Measurements from ENCODE around the gene CD81.
A peak's percentile ranks its signal among the peaks of the same experiment; 100 is the strongest.

Gene CD81

DNA sequence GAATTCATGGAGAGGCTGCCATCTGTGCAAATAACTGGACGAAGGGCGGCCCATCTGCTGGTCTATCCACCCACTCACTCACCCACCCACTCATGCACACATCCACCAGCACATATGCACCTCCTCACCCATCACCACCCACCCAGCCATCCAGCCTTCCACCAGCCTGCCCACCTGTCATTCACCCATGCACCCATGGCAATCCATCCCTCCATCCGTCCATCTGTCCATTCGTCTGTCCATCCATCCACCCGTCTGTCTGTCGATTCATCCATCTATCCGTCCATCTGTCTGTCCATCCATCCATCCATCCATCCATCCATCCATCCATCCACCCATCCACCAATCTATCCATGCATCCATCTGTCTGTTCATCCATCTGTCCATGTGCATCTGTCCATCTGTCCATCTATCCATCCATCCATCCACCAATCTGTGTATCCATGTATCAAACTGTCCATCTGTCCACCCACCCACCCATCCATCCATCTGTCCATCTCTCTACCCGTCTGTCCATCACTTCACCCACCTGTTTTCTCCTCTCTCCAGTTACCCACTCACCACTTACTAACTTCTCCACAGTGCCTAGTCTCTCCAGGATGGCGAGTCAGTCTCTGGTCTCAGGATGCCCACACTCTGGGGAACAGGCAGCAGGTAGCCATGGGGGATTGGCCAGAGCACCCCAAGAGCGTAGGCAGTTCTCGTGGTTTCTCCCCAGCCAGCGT is 58.3 kb downstream of the CD81 start:
- H3K27me3 ChIP-seq (ENCODE audit: control insufficient read depth, insufficient read depth, low read length) = peaks cover 8% of the 10 kb centered on the region
- H3K4me1 ChIP-seq (ENCODE audit: control insufficient read depth, insufficient read depth, low read length) = no peaks in the 10 kb centered on the region
- no peak overlapping the region for H3K4me3 ChIP-seq (ENCODE audit: low read length)
- H3K9me3 ChIP-seq (ENCODE audit: control insufficient read depth, low read length) = no peaks in the 10 kb centered on the region
- no peak overlapping the region for H3K9ac ChIP-seq (ENCODE audit: low read length)
- H3K36me3 ChIP-seq (ENCODE audit: control insufficient read depth, insufficient read depth, low read length) = no peaks in the 10 kb centered on the region

DNA sequence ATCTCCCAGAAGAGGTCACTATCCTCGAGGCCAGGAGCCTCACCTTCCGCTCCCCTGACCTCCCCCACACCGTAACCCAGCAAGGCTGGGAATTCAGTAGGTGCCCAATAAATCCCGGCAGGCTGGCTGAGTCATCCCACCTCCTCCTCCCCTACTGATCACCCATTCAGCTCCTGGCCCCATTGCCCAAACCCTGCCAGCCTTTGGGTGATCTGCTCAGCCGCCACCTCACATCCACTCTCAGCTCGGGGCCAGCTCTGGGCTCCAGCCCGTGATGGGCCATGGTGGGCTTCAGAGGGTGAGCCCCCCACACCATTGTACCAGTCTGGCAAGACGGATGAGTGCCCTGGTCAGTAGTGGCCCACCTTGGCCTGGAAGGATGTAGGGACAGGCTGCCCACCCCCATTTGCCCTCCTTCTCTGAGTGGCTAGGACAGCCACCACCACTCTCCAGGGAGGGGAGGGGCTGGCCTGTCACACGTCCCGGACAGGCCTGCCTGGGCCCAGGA is 59.0 kb downstream of the CD81 start:
- H3K4me3 ChIP-seq (ENCODE audit: low read length) = no peak overlapping the region
- no peaks in the 10 kb centered on the region for H3K36me3 ChIP-seq (ENCODE audit: control insufficient read depth, insufficient read depth, low read length)
- H3K27me3 ChIP-seq (ENCODE audit: control insufficient read depth, insufficient read depth, low read length) = peaks cover 8% of the 10 kb centered on the region
- peaks cover 3% of the 10 kb centered on the region for H3K4me1 ChIP-seq (ENCODE audit: control insufficient read depth, insufficient read depth, low read length)
- H3K9ac ChIP-seq (ENCODE audit: low read length) = no peak overlapping the region
- no peaks in the 10 kb centered on the region for H3K9me3 ChIP-seq (ENCODE audit: control insufficient read depth, low read length)

DNA sequence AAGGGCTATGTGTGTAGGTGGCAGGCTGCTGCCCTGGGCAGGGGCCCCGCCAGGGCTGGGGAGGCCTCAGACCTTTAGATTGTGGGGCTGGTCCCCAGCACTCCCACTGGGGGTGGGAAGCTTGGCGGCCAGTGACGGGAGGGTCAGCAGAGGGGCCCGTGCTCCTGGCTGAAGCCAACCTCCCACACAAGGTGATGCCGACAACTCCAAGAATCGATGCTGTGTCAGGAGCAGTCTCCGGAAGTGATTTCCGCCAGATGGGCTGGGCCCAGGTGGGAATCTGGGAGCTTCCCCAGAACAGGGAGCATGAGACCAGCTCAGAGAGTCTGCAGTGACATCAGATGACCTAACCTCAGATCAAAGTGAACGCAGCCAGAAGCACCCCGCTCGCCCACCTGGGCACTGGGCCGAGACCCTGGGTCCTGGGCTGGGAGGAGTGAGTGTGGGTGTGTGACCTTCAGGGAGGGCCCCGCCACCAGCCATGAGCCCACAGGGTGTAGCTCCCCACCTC is 59.5 kb downstream of the CD81 start:
- Histone ChIP-seq H3K4me1 (ENCODE audit: control insufficient read depth, insufficient read depth, low read length) (peaks cover 7% of the 10 kb centered on the region), H3K27me3 (ENCODE audit: control insufficient read depth, insufficient read depth, low read length) (peaks cover 8% of the 10 kb centered on the region), H3K9me3 (ENCODE audit: control insufficient read depth, low read length) (no peaks in the 10 kb centered on the region), H3K36me3 (ENCODE audit: control insufficient read depth, insufficient read depth, low read length) (no peaks in the 10 kb centered on the region), H3K9ac (ENCODE audit: low read length) (no peak overlapping the region), H3K4me3 (ENCODE audit: low read length) (no peak overlapping the region)

DNA sequence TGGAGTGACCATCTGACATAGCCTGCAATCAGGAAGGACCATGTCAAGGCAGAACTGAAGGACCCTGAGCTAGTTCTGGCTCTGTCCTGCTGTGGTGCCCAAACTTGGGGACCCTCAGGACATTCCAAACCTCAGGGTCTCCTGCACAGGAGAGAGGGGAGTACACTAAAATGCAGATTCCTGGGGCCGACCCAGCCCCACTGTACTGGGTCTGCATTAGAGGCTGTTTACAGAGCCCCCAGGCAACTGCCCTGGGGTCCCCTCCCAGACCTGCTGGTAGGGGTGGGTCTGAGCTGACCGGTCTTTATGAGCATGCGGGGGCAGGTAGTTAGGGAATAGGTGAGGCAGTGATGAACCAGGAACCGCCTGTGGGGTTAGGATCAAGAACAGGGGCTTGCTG is 60.4 kb downstream of the CD81 start:
- Histone ChIP-seq H3K27me3 (ENCODE audit: control insufficient read depth, insufficient read depth, low read length) (peaks cover 8% of the 10 kb centered on the region), H3K4me3 (ENCODE audit: low read length) (no peak overlapping the region), H3K36me3 (ENCODE audit: control insufficient read depth, insufficient read depth, low read length) (no peaks in the 10 kb centered on the region), H3K9ac (ENCODE audit: low read length) (no peak overlapping the region), H3K4me1 (ENCODE audit: control insufficient read depth, insufficient read depth, low read length) (peaks cover 7% of the 10 kb centered on the region), H3K9me3 (ENCODE audit: control insufficient read depth, low read length) (no peaks in the 10 kb centered on the region)

DNA sequence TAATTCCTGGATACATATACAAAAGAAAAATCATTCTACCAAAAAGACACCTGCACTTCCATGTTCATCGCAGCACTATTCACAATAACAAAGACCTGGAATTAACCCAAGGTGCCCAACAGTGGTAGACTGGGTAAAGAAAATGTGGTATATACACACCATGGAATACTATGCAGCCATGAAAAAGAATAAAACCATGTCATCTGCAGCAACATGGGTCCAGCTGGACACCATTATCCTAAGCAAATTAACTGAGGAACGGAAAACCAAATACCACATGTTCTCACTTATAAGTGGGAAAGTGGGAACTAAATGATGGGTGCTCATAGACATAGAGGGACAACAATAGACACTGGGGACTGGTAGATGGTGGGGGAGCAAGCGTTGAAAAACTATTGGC is 62.7 kb downstream of the CD81 start:
- no peaks in the 10 kb centered on the region for H3K36me3 ChIP-seq (ENCODE audit: control insufficient read depth, insufficient read depth, low read length)
- no peak overlapping the region for H3K9ac ChIP-seq (ENCODE audit: low read length)
- no peak overlapping the region for H3K4me3 ChIP-seq (ENCODE audit: low read length)
- no peaks in the 10 kb centered on the region for H3K9me3 ChIP-seq (ENCODE audit: control insufficient read depth, low read length)
- H3K4me1 ChIP-seq (ENCODE audit: control insufficient read depth, insufficient read depth, low read length) = peaks cover 7% of the 10 kb centered on the region
- H3K27me3 ChIP-seq (ENCODE audit: control insufficient read depth, insufficient read depth, low read length) = peaks cover 13% of the 10 kb centered on the region

DNA sequence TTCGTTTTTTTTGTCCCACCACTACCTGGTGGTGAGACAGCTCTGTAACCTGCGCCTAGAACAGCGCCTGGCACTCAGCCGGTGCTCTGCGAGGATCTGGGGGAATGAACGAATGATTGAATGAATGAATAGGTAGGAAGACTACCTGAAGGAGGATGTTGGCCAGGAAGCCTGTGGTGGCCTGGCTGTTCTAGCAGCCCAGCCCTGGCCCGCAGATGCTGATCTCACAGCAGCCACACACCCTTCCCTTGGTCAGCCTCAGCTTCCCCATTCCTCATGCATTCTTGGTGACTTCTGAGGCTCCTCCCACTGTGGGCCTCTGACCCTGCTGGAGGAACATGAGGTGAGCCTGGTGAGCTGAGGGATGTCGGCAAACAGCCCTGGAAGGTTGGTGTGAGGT is 63.5 kb downstream of the CD81 start:
- H3K4me3 ChIP-seq (ENCODE audit: low read length) = no peak overlapping the region
- peaks cover 7% of the 10 kb centered on the region for H3K4me1 ChIP-seq (ENCODE audit: control insufficient read depth, insufficient read depth, low read length)
- H3K27me3 ChIP-seq (ENCODE audit: control insufficient read depth, insufficient read depth, low read length) = peaks cover 17% of the 10 kb centered on the region
- H3K9ac ChIP-seq (ENCODE audit: low read length) = no peak overlapping the region
- no peaks in the 10 kb centered on the region for H3K9me3 ChIP-seq (ENCODE audit: control insufficient read depth, low read length)
- no peaks in the 10 kb centered on the region for H3K36me3 ChIP-seq (ENCODE audit: control insufficient read depth, insufficient read depth, low read length)

DNA sequence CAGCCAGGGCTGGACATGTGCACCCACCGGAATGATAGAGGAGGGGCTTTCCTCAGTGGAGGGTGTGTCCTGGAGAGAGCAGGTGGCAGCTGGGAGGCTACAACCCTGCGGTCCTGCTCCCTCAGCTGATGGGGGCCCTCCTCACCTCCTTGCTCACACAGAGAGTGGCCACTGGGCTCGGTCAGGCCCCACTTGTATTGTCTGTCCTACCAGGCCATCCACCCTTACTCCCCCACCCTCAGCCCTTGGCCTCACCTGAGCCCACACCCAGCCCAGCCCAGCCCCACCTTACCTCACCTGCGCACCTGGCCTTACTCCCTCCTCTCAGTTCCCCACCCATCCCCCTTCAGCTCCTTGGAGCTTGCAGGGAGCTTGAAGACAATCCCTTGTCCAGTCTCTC is 64.1 kb downstream of the CD81 start:
- Histone ChIP-seq H3K9me3 (ENCODE audit: control insufficient read depth, low read length) (no peaks in the 10 kb centered on the region), H3K4me1 (ENCODE audit: control insufficient read depth, insufficient read depth, low read length) (peaks cover 7% of the 10 kb centered on the region), H3K9ac (ENCODE audit: low read length) (no peak overlapping the region), H3K36me3 (ENCODE audit: control insufficient read depth, insufficient read depth, low read length) (no peaks in the 10 kb centered on the region), H3K4me3 (ENCODE audit: low read length) (no peak overlapping the region), H3K27me3 (ENCODE audit: control insufficient read depth, insufficient read depth, low read length) (peaks cover 22% of the 10 kb centered on the region)

DNA sequence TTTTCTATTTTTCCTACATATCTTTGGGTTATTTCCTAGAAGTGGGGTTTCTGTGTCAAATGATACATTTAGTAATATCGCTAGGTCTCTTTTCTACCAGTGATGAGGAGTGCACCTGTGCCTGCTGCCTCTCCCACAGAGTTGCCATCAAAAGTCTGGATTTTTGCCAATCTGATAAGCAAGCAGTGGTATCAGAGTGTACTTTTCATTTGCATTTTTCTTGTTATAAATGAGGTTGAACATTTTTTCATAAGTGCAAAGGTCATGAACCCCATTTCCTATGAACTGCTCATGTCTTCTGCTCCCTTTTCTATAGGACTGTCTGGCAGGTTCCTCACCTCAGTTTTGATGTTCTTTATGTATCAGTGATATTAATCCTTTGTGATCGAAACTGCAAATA is 65.5 kb downstream of the CD81 start:
- Histone ChIP-seq H3K36me3 (ENCODE audit: control insufficient read depth, insufficient read depth, low read length) (no peaks in the 10 kb centered on the region), H3K27me3 (ENCODE audit: control insufficient read depth, insufficient read depth, low read length) (peaks cover 18% of the 10 kb centered on the region), H3K9ac (ENCODE audit: low read length) (no peak overlapping the region), H3K4me3 (ENCODE audit: low read length) (no peak overlapping the region), H3K4me1 (ENCODE audit: control insufficient read depth, insufficient read depth, low read length) (peaks cover 7% of the 10 kb centered on the region), H3K9me3 (ENCODE audit: control insufficient read depth, low read length) (no peaks in the 10 kb centered on the region)

DNA sequence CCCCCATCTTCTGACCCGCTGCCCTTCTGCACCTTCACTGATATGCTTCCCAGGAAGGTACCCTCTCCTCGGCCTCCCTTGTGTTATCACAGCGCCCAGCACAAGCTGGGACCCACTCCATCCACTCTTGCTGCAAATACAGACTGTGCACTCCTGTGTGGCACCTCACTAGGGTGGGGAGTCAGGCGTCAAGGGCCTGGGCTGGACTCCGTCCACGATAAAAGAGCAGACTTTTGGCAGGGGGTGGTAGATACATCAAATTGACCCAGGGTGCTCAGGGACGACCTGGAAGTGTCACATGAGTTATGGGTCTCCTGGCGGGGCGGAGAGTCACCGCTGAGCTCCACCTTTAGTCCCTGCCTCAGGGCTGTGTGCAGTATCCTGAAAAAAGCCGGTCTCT is 66.3 kb downstream of the CD81 start:
- Histone ChIP-seq H3K36me3 (ENCODE audit: control insufficient read depth, insufficient read depth, low read length) (no peaks in the 10 kb centered on the region), H3K27me3 (ENCODE audit: control insufficient read depth, insufficient read depth, low read length) (peaks cover 17% of the 10 kb centered on the region), H3K9ac (ENCODE audit: low read length) (no peak overlapping the region), H3K4me1 (ENCODE audit: control insufficient read depth, insufficient read depth, low read length) (peaks cover 12% of the 10 kb centered on the region), H3K9me3 (ENCODE audit: control insufficient read depth, low read length) (no peaks in the 10 kb centered on the region), H3K4me3 (ENCODE audit: low read length) (no peak overlapping the region)

DNA sequence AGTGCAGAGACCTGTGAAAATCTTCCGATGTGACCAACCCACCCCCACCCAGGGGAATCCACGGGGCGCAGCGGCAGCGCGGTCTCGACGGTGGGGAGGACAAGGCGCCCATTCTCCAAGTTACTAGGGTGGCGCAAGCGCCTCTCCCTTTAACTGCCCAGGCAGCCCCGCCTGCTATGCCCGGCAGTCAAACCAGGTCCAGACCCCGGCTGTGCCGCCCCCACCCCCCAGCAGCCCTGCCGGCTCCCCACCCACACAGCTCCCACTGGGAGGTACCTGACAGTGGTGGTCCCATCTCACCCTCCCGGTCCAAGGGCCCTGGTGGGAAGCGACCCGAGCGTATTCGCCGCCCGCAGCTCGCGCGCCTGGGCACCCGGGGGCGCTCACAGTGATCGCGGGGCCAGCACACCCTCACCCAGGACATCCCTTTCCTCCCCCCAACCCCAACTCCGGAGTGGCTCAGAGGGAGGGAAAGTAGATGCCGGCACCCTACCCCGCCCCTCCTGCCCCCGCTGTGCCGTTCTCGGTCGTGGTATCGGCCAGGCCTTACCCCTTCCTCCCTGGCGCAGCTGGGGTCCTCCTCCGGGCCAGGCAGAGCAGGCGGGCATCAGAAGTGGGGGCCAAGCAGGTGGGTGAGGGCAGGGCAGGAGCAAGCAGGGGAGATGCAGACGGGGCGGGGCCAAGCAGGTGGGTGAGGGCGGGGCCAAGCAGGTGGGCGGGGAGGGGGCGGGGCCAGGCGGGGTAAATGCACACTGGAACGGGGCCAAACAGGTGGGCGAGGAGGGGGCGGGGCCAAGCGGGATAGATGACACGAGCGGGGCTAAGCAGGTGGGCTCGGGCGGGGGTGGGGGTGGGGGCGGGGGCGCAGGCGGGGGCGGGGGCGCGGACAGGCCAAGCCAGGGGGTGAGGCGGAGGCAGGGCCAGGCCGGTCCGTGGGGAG is 67.0 kb downstream of the CD81 start, which contains the start of gene TRPM5:
TSS of gene TRPM5 (minus strand) at position 634 of the 940 bp plus-strand sequence. CDS start 21,478 bp downstream, outside the sequence.
- peaks cover 12% of the 10 kb centered on the region for H3K4me1 ChIP-seq (ENCODE audit: control insufficient read depth, insufficient read depth, low read length)
- H3K9me3 ChIP-seq (ENCODE audit: control insufficient read depth, low read length) = no peaks in the 10 kb centered on the region
- no peaks in the 10 kb centered on the region for H3K36me3 ChIP-seq (ENCODE audit: control insufficient read depth, insufficient read depth, low read length)
- peak within 1 kb of the TSS; percentile 64 for H3K9ac ChIP-seq (ENCODE audit: low read length)
- peaks cover 17% of the 10 kb centered on the region for H3K27me3 ChIP-seq (ENCODE audit: control insufficient read depth, insufficient read depth, low read length)
- H3K4me3 ChIP-seq (ENCODE audit: low read length) = peak within 1 kb of the TSS; percentile 19

DNA sequence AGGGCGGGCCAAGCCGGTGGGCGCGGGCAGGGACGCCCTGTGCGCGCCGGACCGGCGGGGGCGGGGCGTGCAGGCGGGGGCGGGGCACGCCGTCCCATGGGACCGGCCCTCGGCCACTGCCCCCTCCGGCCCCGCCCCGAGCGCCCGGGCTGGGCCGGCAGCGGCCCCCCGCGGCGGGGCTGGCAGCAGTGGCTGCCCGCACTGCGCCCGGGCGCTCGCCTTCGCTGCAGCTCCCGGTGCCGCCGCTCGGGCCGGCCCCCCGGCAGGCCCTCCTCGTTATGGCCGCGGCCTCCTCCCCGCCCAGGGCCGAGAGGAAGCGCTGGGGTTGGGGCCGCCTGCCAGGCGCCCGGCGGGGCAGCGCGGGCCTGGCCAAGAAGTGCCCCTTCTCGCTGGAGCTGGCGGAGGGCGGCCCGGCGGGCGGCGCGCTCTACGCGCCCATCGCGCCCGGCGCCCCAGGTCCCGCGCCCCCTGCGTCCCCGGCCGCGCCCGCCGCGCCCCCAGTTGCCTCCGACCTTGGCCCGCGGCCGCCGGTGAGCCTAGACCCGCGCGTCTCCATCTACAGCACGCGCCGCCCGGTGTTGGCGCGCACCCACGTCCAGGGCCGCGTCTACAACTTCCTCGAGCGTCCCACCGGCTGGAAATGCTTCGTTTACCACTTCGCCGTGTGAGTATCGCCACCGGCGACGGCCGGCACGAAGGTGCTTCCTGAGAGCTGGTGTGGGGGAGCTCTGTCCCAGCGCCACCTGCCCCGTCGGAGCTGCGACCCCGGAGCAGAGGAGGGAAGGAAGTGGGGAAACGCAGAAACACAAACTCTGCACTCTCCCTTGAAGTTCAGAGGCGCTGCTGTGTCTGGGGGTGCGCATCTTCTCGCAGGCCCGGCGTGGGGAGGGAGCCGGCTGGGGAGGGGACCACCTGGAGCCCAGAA is 68.0 kb downstream of the CD81 start, which contains the start of gene KCNQ1:
TSS of gene KCNQ1 (plus strand) at position 188 of the 925 bp plus-strand sequence. CDS start at position 279, 91 bp downstream.
- no peaks in the 10 kb centered on the region for H3K36me3 ChIP-seq (ENCODE audit: control insufficient read depth, insufficient read depth, low read length)
- H3K4me3 ChIP-seq (ENCODE audit: low read length) = peak within 1 kb of the TSS; percentile 19
- H3K27me3 ChIP-seq (ENCODE audit: control insufficient read depth, insufficient read depth, low read length) = peaks cover 17% of the 10 kb centered on the region
- H3K9ac ChIP-seq (ENCODE audit: low read length) = peak within 1 kb of the TSS; percentile 64
- H3K9me3 ChIP-seq (ENCODE audit: control insufficient read depth, low read length) = no peaks in the 10 kb centered on the region
- H3K4me1 ChIP-seq (ENCODE audit: control insufficient read depth, insufficient read depth, low read length) = peaks cover 12% of the 10 kb centered on the region

All from mucosa of stomach (tissue), 1 donor.